NCI-H510A (cell line): Measurements from ENCODE around the gene CETP.

Experiments
- DNase-seq: peaks from one replicate; lab custom pipeline; 2025; lab: John Stamatoyannopoulos, UW

CETP gene

DNA sequence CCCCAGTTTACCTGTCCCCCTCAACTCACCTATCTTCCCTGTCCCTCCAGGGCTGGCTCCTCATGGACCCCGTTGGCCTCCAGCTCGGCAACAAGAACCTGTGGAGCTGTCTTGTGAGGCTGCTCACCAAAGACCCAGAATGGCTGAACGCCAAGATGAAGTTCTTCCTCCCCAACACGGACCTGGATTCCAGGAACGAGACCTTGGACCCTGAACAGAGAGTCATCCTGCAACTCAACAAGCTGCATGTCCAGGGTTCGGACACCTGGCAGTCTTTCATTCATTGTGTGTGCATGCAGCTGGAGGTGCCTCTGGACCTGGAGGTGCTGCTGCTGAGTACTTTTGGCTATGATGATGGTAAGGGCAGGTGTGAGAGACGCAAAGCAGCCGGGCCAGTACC lies 58.9 kb downstream of the CETP start:
- DNase-seq = no peak

DNA sequence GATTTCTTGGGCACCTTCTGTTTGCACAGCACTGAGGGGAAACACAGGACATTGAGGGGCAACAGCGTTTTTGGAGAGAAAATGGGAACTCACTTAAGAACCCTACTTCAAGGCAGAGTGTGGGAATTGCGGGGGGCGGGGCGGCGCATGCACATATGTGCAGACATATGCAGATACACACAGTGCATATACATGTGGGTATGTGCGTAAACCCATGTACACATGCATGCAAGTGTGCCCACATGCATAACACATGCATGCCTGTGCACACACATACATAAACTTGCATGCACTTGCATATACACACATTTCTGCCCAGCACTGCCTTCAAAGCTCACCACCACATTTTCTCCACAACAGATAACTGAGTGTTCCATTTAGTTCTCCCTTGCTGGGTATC lies 60.0 kb downstream of the CETP start:
- no peak for DNase-seq

DNA sequence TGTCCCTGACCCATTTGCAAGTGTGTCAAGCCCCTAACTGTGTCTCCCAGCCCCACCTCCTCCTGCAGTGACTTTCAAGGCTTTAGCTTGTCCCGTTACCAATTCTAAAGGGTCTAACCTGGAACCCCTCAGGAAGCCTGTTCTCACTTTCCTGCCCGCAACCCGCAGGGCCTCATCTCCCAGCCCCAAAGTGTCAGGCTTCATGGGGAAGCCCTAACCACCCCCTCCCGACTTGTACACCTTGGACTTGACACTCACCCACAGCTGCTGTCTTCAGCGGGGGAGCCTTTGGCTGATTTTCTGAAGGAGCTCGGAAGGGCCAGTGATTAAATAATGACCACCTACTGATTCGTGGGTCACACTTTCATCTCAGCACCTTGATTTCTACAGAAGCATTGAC lies 60.7 kb downstream of the CETP start:
- no peak for DNase-seq

DNA sequence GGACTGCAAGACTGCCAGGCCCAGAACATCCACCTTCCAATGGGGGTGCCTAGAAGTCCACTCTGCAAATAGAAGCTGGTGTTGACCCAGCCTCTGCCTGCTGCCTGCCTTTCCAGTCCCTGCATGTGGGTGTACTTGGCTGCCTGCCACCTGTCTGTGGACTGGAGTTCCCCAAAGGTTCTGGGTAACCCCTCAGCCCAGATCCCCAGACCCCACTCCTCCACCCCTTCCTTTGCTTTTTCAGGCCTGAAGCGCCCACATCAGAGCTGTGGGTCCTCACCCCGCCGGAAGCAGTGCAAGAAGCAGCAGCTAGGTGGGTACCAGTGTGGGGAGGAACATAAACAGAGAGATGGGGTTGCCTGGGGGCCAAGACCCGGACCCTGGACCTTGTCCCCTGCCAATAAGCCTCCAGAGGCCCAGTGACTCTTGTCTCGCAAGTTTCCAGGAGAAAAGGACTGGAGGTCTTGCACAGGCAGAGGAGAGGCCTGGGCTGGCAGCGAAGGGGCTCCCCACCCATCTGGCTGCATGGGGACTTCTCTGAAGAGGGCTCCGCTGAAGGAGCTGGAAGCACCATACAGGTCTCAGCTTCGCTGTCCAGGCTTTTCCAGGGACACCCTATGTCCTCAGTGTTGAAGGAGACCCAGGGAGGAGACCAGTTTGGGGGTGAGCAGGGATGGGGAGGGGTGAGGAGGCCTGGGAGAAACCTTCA lies 61.9 kb downstream of the CETP start:
- no peak for DNase-seq

DNA sequence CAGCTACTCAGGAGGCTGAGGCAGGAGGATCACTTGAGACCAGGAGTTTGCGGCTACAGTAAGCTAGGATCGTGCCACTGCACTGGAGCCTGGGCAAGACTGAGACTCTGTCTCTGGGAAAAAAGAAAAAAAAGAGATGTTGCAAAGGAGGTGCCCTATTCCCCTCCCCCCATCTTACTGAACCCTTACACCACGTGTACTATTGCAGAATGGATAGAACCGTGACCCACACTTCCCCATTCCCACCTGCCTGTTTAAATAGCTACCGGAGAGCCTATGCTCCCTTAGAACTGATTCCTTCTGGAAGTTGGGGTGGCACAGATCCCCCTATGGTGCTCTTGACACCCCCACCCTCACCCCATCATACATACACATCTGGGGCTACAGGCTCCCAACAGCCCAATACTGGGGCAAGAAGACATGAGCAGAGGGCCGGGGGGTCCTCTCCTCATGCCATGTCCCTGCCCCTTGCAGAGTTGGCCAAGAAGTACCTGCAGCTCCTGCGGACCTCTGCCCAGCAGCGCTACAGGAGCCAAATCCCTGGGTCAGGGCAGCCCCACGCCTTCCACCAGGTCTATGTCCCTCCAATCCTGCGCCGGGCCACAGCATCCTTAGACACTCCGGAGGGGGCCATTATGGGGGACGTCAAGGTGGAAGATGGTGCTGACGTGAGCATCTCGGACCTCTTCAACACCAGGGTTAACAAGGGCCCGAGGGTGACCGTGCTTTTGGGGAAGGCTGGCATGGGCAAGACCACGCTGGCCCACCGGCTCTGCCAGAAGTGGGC lies 63.3 kb downstream of the CETP start:
- no peak for DNase-seq

DNA sequence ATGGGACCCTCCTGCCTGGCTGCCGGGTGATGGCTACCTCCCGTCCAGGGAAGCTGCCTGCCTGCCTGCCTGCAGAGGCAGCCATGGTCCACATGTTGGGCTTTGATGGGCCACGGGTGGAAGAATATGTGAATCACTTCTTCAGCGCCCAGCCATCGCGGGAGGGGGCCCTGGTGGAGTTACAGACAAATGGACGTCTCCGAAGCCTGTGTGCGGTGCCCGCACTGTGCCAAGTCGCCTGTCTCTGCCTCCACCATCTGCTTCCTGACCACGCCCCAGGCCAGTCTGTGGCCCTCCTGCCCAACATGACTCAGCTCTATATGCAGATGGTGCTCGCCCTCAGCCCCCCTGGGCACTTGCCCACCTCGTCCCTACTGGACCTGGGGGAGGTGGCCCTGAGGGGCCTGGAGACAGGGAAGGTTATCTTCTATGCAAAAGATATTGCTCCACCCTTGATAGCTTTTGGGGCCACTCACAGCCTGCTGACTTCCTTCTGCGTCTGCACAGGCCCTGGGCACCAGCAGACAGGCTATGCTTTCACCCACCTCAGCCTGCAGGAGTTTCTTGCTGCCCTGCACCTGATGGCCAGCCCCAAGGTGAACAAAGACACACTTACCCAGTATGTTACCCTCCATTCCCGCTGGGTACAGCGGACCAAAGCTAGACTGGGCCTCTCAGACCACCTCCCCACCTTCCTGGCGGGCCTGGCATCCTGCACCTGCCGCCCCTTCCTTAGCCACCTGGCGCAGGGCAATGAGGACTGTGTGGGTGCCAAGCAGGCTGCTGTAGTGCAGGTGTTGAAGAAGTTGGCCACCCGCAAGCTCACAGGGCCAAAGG lies 64.4 kb downstream of the CETP start:
- DNase-seq = no peak

DNA sequence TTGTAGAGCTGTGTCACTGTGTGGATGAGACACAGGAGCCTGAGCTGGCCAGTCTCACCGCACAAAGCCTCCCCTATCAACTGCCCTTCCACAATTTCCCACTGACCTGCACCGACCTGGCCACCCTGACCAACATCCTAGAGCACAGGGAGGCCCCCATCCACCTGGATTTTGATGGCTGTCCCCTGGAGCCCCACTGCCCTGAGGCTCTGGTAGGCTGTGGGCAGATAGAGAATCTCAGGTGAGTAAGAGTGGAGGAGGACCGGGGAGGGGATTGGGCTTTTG lies 65.0 kb downstream of the CETP start:
- no peak for DNase-seq

DNA sequence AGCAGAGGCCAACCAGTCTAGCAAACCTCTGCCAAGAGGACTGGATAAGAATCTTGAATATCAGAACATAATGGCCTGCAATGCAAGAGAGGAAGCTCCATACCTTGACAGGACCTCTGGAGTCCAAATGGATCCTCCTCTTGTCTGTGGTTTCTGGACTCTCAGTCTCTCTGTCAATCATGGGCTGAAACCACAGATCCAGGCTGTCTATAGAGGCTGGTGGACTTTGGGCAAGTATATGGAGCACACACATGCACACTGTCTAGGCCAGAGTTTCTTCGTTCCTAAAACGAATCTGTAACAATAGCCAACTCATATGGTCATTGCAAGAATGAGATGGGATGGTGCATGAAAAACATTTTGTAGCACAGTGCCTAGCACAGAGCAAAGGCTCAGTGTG lies 65.3 kb downstream of the CETP start:
- DNase-seq = no peak

DNA sequence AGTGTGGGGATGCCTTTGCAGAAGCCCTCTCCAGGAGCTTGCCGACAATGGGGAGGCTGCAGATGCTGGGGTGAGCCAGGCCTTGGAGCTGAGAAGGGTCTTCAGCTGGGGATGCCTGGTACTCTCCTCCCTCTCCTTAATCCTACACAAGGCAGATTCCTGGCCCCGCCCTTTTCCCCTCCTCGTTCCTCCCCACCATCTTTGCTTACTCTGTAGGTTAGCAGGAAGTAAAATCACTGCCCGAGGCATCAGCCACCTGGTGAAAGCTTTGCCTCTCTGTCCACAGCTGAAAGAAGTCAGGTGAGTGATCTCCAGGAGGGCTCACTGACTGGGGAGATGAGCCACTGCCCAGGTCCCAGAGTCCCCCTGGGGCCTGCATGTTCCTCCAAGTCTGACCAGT lies 66.3 kb downstream of the CETP start:
- no peak for DNase-seq

DNA sequence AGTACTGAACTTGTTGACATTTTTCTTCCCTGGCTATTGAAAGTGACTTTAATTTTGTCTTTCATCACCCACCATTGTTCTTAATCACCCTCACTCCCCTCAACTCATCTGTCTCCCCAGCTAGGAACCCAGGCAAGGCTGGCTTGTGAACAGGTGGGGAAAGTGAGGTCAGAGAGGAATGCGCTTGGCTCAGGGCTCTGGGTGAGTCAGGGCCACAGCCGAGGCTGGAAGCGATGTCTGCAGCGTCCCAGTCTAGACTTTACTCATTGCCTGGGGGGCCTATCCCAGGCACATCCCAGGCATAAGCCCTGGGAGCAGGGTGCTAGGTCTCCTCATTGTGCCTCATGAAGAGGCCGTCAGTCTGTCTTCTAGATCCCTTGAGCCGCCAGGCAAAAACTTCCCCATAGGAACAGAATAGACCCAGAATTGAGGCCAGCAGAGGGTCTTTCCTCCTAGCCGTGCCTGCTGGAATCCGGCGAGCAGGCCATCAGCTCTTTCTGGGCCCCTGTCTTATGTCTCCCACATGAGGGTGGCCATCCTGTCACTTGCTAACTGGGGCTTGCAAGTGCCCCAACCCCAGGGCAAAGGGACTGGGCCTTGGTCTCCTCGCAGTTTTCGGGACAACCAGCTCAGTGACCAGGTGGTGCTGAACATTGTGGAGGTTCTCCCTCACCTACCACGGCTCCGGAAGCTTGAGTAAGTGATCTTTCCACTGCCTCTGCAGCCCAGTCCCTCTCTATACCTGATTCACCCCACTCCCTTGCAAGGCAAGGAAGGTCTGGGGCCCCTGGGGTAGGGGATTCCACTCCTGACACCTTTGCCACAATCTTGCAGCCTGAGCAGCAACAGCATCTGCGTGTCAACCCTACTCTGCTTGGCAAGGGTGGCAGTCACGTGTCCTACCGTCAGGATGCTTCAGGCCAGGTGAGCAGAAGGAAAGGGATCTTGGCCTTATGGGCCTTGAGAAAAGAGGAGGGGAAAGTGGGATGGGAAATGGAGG lies 67.7 kb downstream of the CETP start:
- DNase-seq = no peak

DNA sequence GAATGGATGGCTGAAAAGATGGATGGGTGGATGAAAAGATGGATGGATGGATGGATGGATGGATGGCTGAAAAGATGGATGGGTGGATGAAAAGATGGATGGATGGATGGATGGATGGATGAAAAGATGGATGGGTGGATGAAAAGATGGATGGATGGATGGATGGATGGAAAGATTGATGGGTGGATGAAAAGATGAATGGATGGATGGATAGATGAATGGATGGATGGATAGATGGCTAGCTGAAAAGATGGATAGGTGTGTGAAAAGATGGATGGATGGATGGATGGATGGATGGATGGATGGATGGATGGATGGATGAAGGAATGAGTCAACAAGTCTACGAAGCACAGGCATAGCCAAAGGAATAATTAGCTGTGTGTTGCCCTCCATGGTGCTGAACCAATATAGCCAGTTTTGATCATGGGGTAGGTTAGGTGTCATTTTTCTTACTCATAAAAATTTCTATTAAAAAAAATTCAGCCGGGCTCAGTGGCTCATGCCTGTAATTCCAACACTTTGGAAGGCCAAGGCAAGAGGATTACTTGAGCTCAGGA lies 68.7 kb downstream of the CETP start:
- DNase-seq = no peak

DNA sequence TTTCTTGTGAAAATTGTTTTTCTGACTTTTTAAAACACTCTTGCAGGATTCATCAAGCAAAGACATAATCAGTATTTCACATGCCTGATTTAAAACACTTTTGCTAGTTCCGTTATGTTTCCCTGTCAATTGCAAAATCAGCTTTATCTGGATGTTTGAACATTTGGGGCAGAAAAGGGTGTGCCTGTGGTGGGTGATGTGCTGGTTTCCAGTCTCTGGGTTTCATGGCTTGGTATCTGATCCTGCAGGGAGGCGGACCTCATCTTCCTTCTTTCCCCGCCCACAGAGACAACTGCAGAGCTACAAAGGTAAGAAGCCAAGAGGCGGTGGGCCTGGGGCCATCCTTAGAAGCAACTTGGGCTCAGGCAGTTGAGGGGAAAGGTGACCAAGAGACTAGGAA lies 69.4 kb downstream of the CETP start:
- no peak for DNase-seq

DNA sequence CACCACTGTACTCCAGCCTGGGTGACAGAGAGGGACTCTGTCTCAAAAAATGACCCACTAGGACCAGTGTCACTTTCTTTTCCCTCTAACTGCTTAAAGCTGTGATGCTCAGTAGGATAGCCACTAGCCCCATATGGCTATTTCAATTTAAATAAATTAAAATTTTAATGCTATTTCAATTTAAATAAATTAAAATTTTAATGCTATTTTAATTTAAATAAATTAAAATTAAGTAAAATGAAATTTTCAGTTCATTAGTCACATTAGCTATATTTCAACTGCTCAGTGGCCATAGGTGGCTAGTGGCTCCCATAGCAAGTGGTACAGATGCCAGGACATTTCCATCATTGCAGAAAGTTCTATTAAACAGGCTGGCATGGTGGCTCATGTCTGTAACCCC lies 70.6 kb downstream of the CETP start:
- no peak for DNase-seq

DNA sequence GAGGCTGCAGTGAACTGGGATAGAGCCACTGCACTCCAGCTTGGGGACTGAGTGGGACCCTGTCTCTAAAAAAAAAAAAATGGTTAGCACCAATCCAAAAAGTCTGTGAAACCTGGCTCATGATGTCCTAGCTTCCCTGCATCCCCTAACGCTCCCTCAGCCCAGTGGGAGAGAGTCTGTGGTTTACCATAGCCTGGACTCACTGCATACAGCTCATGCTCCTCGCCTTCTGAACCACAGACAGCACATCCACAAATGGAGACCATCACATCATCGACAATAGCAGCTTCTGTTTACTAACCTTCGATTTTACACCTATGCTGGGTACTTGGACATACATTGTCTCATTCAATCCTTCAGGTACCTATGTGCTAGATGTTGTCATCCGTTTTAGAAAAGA lies 71.2 kb downstream of the CETP start:
- DNase-seq = no peak
